HG02884 (cell line): ENCODE results near the gene GAMT.
"Not testable (repeated sequence)": the region's sequence is repeated elsewhere in the genome, so short reads cannot be mapped to it uniquely, and the experiment has no call there.

ENCODE experiments used
- ATAC-seq: cut with Tn5 transposase; IDR thresholded peaks from one replicate; pipeline ENCODE4 v1.9.1; 2021; ENCODE audit warnings: mild to moderate bottlenecking, moderate library complexity; ENCODE audit not compliant: unreplicated experiment

Gene GAMT

DNA sequence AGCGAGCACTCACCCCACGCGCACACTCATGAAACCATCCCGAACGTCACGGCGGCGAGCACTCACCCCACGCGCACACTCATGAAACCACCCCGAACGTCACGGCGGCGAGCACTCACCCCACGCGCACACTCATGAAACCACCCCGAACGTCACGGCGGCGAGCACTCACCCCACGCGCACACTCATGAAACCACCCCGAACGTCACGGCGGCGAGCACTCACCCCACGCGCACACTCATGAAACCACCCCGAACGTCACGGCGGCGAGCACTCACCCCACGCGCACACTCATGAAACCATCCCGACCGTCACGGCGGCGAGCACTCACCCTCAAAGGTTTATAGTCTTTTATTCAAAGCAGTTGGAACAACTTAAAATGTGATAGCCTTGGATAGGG lies 18.7 kb upstream of the GAMT start:
- ATAC-seq: not testable (repeated sequence)

DNA sequence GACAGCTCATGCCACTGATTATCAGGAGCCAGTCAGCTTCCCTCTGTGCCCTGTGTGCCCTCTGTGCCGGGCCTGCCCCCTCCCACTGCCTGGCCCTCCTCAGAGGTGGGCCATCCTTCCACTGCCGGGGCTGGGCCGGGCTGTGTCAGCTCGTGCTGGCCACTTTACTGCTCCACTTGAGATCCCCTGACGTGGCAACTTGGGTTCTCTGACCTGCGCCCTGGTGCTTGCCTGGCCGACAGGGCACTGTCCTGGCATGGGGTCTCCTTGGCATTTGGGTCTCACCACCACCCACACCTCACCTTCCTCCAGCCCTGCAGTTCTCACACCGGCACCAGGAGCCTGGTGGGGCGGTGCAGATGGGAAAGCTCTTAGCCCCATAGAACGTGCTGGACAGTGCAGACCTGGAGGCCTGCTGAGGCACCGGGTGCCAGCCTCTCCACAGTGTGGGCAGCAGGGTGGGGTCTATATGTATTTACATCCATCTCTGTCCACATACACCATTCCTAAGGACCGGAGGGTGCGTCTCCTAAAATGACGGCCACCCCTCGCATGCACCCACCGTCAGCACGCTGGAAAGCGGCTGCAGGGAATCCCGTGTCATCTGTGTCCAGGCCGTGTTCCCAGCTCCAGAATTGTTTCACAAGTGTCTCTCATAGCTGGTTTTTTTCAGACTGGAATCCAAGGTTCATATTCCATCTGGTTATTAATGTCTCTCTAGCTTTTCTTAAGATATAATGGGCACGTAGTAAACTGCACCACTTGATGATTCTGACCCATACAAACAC lies 17.8 kb upstream of the GAMT start:
- ATAC-seq: no peak

DNA sequence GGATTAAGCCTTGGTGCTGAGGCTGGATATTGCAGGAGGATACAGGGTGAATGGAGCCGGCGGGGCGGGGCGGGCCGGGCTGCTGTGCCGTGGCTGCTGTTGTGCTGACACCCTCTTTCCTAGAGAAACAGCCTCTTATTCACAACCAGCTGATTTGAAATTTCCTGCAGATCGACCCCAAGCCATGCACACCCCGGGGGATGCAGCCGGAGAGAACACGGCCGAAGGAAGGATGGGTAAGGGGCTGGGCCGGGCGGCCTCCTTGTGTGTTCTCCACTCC lies 17.1 kb upstream of the GAMT start:
- no peak for ATAC-seq

DNA sequence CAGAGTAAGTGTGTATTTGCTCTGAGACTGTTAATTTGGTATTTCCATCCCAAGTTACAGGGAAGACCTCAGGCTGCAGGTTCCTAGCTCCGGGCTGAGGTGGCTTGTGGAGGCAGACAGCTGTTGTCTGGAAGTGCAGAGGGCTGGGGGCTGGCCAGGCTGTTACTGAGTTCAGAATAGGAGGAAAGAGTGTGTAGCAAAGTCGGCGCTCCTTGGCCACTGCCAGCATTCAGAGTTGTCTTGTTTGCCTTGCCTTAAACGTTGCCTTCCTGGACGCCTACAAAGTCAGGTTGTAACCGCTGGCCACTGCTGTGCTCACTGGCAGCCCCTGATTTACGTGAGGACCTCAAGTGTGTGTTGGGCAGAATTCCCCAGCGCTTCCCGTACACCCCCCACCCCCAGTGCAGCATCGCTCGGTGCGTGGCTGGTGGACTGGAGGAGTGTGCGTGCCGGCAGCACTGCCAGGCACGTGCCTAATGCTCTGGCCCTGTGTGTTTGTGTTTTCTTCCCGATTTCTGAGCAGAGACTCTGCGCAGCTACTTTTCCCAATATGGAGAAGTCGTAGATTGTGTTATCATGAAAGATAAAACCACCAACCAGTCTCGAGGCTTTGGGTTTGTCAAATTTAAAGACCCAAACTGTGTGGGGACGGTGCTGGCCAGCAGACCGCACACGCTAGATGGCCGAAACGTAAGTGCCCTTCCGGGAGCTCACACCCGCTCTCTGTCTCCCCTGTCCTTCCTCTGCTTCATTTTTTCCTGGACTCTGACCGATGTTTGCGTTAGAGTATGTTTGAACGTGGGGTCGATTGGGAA lies 16.5 kb upstream of the GAMT start:
- ATAC-seq: no peak

DNA sequence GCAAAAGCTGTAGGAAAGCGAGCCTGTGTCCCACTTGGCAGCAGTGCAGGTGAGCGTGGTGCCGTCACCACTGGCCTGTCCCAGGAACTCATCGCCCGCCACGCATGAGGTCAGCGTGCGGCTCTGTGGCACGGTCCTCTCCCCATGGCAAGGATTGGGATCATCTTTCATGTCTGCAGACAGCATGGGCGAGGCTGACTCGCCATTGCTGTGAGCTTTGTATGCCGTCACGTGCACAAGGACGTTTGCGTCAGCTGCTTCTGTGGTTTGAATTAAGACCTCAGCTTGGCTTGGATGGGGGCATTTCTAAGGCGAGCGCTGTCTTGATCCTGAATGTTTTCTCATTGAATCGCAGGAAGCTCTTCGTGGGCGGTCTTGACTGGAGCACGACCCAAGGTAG lies 15.8 kb upstream of the GAMT start:
- ATAC-seq: no peak

DNA sequence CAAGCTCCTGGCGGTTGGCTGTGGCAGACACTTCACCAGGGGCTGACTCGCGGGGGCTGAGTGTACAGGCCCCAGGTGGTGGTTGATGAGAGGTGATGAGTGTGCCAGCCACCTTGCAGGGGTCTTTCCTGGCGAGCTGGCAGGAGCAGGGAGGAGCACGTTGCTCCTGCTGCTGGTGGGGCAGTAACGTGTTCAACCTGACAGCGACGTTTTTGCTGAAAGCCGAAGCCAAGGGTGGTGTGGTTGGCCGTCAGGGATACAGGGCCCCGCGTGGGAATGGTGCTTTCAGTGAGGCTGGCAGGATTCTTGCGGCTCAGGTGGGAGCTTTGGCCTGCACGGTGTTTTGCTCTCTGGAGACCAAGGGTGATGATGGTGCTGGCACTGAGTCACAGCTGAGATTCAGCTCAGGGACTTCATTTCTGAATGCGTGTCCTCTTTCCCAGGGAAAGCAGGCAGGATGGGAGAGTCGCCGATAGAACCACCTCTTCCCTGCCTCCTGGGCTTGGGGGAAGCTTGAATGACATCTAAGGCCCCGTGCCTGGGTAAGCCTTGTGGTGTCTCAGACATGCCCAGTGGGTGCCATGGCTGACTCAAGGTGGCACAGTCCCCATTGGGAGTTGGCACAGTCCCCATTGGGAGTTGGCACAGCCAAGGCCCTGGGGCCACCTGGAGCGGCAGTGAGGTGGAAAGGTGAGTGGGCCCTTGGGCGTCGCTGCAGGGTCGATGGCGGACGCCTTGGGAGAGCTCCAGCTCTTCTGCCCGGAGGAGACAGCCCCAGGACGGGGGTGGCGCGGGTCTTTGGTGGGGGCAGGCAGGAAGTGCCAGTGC lies 14.9 kb upstream of the GAMT start:
- no peak for ATAC-seq

DNA sequence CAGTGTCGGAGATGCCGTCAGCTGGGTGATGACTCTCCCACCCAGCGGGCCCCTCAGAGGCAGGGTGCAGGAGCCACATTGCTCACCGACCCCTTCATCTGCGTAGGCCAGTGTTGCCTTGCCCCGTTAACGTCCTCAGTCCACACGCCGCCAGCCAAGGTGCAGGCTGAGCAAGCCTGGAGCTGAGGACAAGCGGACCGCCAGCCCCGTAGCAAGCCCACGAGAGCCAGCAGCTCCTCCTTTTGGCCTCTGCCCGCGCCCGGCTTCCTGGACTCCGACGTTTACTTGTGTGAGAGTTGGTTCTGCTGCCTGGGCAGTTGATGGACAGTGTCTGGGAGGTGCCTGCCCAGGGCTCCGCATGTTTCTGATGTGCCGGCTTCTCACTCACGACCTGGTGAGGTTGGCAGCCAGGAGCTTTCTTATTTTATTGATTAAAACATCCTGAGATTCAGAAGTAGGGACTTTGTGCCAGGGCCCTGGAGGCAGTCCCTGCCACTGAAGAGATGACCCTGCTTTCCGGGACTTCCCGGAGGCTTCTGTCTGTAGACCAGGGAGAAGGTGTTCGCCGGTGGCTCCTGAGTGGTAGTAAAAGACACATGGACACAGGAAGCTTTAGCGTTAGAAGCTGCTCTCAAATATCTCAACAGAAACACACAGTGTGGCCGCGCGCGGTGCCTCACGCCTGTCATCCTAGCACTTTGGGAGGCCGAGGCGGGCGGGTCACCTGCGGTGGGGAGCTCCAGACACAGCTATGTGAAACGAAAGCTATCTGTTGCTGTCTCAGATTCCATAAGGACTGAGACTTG lies 11.9 kb upstream of the GAMT start:
- ATAC-seq: no peak

DNA sequence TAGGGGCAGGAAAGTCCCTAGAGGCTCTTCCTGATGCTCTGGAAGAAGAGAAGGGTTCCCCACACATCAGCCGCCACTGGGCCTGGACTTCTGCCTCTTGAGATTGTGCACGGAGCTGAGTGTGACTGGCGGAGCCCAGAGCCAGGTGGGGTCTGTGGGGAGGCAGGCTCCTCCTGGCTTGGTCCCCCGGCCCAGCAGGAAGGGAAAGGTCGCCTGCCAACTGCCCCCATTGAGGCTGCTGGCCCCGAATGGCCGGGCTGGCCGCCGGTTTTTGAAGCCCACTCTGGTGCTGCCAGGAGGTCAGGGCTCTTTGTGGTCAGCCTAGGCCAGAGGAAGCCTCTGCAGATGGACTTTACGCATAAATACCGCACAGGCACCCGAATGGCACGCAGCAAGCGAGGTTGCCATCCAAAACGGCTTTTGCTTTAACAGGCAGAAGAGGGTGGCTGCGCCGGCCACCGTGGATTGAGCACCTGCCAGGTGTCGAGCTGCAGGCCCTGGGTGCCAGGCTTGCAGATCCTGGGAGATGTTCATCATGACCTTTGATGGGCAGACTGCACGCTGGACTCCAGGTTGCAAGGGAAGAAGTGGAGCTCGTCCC lies 11.1 kb upstream of the GAMT start:
- ATAC-seq: no peak

DNA sequence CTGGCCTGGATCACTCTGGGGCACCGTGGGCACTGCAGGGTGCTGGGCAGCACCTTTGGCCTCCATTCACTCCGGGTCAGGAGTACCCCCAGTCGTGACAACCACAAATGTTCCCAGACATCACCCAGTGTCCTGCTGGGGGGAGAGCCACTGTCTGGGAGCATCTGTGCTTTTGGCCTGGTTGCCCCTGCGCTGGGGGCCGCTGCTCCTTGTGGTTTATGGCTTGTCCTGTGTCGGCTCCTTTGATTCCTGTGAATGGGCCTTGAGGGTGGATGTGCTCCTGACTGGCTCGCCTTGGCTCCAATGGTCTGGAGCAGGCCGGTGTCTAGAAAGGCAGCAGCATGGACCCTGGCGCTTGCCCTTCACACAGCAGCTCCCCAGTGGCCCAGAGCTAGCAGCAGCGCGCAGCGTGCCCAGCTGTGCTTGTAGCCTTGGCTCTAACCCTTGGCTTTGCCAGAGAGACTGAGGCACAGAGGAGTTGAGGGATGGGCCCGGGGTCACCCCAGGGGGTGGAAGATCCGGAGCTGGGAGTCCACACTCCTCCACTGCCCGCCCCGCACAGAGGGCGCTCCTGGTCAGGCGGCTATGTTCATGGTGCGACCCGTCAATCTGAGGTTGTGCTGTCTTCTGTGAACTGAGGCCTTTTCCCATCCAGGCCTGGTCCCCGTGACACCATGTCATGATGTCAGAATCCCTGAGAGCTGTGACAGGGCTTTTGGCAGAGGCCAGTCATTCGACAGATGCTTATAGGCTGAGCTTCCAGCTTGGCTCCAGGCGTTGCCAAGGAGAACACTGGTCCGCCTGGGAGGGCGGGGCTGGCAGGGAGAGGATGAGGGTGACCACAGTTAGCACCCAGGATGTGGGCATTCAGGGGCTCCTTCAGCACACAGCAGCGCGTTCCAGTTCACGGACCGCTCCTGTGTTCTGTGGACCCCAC lies 10.2 kb upstream of the GAMT start:
- no peak for ATAC-seq

DNA sequence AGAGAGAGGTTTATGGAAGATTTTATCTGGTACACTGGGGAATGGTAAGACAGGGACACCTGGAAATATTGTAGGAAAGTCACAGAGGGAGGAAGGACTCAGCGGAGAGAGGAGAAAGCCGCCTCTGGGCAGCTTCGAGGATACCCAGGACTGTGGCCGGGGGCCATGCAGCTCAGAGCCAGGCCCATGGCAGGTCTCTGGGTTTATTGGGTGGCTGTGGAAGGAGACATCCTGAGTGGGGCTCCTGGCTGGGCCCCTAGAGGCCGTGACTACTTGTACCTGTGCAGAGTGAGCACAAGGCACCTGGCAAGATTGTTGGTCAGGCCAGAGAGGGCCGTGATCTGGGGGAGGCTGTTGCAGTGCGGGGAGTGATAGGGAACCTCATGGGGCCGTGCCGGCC lies 9.4 kb upstream of the GAMT start:
- ATAC-seq: no peak

DNA sequence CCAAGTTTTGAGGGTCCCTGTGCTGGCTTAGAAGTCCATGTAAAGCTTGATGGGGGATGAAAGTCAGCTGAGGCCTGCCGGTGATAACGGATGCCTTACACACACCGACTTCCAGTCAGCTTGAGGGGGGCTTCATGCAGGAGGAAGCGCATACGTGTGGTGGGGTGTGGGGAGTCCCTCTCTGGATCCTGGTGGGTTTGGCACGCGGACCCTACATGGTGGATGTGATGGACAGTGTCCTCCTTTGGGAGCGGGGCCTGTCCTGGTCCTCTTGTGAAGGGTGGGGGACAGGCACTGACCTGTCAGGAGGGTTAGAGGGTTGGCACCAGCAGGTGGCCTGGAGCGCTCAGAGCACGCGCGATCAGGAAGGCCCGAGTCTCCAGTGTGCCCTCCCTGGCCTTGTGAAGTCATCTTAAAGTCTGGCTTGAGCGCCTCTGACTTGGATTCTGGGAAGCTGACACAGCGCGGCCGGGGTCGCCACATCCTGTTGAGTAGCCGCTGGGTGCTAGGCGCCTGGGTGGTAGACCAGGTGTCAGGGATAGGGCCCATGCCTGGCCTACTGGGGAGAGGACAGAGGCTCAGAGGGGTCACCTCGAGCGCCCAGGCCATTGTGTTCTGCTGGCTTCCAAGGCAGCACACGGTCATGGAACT lies 8.9 kb upstream of the GAMT start:
- no peak for ATAC-seq

DNA sequence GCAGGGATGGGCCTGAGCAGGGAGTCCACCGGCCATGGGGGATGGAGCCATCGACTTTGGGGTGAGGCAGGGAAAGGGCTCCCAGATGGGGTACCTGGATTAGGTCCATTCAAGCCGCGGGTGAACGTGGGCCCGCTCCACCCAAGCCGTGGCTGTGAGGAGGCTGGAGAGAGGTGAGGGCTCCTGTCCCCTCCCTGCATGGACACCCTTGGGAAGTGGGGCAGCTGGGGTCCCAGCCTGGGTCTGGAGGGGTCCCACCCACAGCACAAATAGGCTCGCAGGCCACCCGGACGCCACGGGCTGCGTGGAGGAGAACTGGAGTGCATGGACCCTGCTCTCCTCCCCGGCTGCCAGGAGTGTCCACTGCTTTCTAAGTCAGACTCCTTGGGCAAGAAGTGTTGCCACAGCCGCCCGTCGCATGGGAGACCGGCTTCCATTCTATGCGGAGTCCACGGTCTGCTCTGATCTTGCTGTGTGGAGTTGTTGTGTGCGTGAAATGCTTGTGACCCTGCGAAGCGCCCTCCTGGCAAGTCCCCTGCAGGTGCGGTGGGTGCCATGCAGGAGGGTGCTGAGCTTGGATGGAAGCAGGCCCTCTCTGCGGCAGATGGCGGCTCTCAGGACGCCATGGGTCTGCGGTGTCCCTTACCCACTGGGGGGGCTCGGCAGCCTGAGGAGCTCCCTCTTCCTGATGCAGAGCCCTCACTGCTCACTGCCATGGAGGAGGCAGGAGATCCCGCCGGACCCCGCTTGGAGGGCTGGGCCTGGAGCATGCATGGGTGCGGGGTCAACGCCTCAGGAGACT lies 8.1 kb upstream of the GAMT start:
- ATAC-seq: no peak

DNA sequence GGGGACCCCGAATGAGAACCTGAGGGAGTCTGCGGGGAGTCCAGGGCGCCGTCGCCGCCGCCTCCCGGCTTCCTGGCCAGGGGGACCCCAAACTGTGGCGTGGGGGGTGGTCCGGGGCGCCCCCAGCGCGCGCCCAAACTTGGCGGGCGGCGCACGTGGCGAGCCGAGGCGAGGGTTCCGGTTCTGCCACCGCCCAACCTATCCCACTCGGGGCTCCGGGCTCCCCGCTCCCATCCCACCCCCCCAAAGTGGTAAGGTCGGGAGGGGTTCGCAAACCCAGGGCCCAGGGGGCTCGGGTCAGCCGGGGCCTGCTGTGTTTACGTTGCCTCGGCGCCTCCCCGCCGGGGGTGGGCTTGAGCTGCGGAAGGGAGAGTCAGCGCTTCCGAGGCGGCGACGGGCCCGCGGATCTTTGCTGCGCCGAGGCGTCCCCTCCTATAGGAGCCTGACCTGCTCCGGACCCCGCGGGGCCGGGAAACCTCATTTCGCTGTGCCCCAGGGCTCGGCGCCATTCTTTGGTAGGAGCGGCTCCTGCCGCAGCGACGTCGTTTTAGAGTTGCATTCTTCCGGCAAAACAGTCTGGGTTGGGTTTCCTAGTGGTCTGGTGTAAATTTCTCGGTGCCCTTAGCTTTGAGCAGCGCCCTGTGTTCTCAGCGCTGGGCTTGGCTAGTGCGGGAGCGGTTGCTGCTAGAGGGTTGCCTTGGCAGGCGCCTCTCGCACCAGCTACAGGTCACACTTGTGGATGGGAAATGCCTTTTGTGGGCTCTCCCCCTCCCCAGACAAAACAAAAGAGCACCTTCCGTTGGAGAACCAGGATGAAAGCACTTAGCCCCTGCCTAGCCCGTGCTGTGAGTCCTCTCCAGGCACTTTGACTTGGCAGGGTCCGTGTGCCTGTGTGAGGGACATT lies 7.2 kb upstream of the GAMT start:
- ATAC-seq: no peak

DNA sequence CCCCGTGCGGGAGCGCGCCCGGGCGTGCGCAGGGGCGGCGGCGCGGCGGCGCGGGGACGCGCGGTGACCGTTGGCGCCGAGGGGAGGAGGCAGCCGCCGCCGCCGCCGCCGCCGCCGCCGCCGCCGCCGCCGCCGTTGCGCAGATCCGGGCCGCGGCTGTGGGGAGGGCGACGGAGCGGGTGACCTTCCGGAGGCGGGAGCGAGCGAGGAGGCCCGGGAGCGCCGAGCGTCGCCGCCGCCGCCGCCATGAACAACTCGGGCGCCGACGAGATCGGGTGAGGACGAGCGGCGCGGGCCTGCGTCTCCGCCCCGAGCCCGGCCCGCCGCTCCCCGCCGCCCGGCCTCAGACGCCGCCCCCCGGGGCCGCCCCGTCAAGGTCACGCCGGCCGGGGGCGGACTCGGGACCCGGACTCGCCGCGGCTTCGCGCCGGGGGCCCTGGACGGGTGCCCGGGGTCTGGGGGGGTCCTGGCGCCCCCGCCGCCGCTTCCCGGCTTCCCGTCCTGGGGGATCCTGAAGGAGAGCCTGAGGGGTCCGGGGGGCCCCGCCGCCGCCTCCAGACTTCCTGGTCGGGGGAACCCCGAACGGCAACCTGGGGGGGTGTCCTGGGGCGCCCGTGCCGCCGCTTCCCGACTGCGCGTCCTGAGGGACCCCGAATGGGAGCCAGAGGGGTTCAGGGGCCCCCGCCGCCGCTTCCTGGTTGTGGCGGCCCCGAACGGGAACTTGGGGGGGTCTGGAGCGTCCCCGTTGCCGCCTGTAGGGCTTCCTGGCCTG lies 6.4 kb upstream of the GAMT start, which contains the start of gene DAZAP1:
DAZAP1 (plus strand) TSS at position 59 of the 772 bp plus-strand sequence; CDS start at position 247, 188 bp downstream.
- ATAC-seq: peak; percentile 22

DNA sequence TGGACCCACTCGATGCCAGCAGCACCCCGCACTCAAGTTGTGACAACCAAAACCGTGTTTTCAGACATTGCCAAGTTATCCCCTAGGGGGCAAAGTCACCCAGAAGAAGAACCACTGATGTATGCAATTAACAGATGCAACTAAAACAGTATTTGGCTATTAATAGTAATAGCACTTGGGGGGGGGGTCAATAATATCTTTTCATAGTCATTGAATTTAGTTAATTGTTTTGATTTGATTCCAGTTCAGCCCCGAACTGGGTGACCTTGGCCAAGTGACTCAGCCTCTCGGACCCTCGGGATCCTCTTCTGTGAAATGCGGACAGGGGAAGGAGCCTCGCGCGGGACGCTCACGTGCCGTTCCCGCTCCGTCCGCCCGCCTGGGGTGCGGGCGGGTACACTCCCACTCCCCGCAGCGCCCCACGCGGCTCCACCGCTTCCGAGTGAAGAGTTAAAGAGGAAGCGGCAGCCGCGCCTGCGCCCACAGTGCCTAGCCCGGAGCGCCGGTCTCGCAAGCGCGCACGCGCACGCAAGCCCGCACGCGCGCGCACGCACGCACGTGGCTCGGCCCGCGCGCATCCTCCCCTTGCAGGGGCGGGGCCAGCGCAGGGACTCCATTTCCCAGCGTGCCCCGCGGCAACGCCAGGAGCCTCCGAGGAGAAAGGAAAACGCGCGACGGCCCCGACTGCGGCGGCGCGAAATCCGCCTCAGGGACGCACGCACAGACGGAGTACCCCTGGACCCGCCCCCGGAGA lies 5.6 kb upstream of the GAMT start:
- ATAC-seq: peak; percentile 61
